Thyroid gland (tissue), 4 donors: ENCODE results near the gene TRPM5.

Experiments used
- CTCF ChIP-seq, 6 experiments: fragments of 200-600 bp in 3 of 6; fragments of 450-650 bp in 3 of 6; sonication (generic) in 3 of 6; IDR thresholded peaks; one replicate each; pipeline ENCODE4 v1.5.1; 2016 to 2019; ENCODE audit warnings: antibody characterized with exemption in 6 of 6, mild to moderate bottlenecking in 2 of 6, inconsistent platforms in 1 of 6, moderate library complexity in 1 of 6
- POLR2A ChIP-seq, 2 donors: fragments of 450-650 bp; IDR thresholded peaks; one replicate each; pipeline ENCODE4 v1.6.1; 2017; ENCODE audit warnings: antibody characterized with exemption in 2 of 2, mild to moderate bottlenecking in 2 of 2, moderate library complexity in 1 of 2

GRCh38 chr11:2396471-2396870 lies 47.8 kb downstream of the TRPM5 start:
- TF ChIP-seq CTCF (IDR thresholded peaks at IDR 0.05) (no peak), POLR2A (IDR thresholded peaks at IDR 0.05) (no peak)
